Measurements from ENCODE around the gene LRIT2. TPM values are rescaled to one million over a fixed set of nuclear protein-coding genes. Genes with fewer than 3 reads are reported as not detected.

The LRIT2 gene
- total and polyA plus RNA-seq, 9 of the 15 experiments (the other 6 are each of a cell fraction or from before 2014, with no cell fraction given): not detected

DNA sequence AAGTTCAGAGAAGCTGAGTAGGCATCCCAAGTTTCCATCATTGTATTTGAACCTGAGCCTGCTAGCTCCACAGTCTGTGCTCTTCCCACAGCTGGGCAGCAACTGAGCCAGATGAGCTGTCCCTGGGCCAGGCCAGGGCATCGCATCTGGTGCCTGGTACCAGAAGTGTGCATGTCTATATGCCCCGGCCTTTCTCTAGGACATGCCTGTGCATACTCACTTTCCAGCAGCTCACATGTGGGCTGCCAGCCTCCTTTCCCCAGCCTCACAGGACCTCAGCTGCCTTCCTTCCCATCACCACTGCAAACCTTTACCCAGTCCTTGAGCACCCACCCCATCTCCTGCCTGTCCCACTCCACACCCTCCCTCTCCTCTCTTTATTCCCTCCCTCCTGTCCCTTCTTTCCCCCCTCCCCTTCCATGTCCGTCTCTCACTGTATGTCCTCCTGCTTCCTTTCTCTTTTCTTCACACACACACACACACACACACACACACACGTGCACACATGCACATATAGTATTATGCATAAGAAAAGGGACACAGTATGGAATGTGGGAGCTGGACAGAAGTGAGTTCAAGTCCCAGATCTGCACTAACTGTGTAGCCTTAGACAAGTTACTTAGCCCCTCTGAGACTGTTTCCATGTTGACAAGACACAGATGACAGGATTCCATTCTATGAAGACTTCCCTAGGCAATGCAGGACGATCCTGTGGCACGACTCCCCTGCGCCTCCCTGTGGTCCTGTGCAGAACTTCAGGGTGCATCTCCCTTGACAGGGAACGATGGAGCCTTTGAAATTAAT is 20.1 kb downstream of the LRIT2 start (continued):
- TF ChIP-seq CHD7 (IDR thresholded peaks at IDR 0.05; ENCODE audit: low read depth, low read length) (no peak), HSF4 (CRISPR knock-in tag; IDR thresholded peaks at IDR 0.05; ENCODE audit: borderline replicate concordance) (no peak), SMARCA5 (IDR thresholded peaks at IDR 0.05) (0 out of 2 replicates have a peak, but pooled peaks have one; percentile 46), NRF1 (conservative IDR thresholded peaks at IDR 0.05 in 1 of 2, IDR thresholded peaks at IDR 0.05 in 1 of 2) (0 out of 4 replicates have a peak, but pooled peaks of 1 of the 2 experiments have one; percentile 27)
- TF ChIP-seq, protein P1, sequence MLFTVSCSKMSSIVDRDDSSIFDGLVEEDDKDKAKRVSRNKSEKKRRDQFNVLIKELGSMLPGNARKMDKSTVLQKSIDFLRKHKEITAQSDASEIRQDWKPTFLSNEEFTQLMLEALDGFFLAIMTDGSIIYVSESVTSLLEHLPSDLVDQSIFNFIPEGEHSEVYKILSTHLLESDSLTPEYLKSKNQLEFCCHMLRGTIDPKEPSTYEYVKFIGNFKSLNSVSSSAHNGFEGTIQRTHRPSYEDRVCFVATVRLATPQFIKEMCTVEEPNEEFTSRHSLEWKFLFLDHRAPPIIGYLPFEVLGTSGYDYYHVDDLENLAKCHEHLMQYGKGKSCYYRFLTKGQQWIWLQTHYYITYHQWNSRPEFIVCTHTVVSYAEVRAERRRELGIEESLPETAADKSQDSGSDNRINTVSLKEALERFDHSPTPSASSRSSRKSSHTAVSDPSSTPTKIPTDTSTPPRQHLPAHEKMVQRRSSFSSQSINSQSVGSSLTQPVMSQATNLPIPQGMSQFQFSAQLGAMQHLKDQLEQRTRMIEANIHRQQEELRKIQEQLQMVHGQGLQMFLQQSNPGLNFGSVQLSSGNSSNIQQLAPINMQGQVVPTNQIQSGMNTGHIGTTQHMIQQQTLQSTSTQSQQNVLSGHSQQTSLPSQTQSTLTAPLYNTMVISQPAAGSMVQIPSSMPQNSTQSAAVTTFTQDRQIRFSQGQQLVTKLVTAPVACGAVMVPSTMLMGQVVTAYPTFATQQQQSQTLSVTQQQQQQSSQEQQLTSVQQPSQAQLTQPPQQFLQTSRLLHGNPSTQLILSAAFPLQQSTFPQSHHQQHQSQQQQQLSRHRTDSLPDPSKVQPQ (CRISPR knock-in tag; IDR thresholded peaks at IDR 0.05; ENCODE audit: borderline replicate concordance): no peak
- TF ChIP-seq, protein P2, sequence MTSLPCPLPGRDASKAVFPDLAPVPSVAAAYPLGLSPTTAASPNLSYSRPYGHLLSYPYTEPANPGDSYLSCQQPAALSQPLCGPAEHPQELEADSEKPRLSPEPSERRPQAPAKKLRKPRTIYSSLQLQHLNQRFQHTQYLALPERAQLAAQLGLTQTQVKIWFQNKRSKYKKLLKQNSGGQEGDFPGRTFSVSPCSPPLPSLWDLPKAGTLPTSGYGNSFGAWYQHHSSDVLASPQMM (CRISPR knock-in tag; IDR thresholded peaks at IDR 0.05): no peak

All from K562 (cell line).